Keratinocyte (primary cell): Measurements from ENCODE around the gene SLCO3A1. TPM values are rescaled to one million over a fixed set of nuclear protein-coding genes. Genes with fewer than 3 reads are reported as not detected.

Experiments
- DNase-seq: peaks from one replicate; pipeline ENCODE4 v3.0.0-alpha.2; 2011; ENCODE audit warnings: low read depth, missing footprints, low spot score
- FAIRE-seq: peaks from 2 replicates; lab custom pipeline; 2011; peaks lifted over from hg19 to GRCh38; lab: Jason Lieb, UNC
- H2AFZ ChIP-seq: 2 replicates; pipeline ENCODE4 v1.6.0; 2012; ENCODE audit warnings: low read length, control low read depth, inconsistent platforms; ENCODE audit not compliant: control insufficient read depth
- H3K27ac ChIP-seq: 2 replicates; pipeline ENCODE4 v1.5.1; 2011; ENCODE audit warnings: low read length; ENCODE audit not compliant: control insufficient read depth, insufficient read depth
- H3K27me3 ChIP-seq: 3 replicates; pipeline ENCODE4 v1.6.0; 2011; ENCODE audit warnings: low read length; ENCODE audit not compliant: control insufficient read depth, insufficient read depth; ENCODE audit errors: extremely low read depth
- H3K36me3 ChIP-seq, 2 experiments: 2 replicates in 1 of 2; 3 replicates in 1 of 2; pipeline ENCODE4 v1.5.1; 2011; ENCODE audit warnings: low read length in 2 of 2, mild to moderate bottlenecking in 1 of 2; ENCODE audit not compliant: control insufficient read depth in 2 of 2, insufficient read depth in 2 of 2; ENCODE audit errors: extremely low read depth in 1 of 2
- H3K4me1 ChIP-seq: 3 replicates; pipeline ENCODE4 v1.5.1; 2011; ENCODE audit warnings: low read length; ENCODE audit not compliant: control insufficient read depth, insufficient read depth; ENCODE audit errors: extremely low read depth
- H3K4me2 ChIP-seq: 3 replicates; pipeline ENCODE4 v1.6.0; 2011; ENCODE audit warnings: low read depth, low read length; ENCODE audit not compliant: control insufficient read depth, insufficient read depth; ENCODE audit errors: extremely low read depth
- H3K4me3 ChIP-seq, 3 experiments: fragments of 200-600 bp in 1 of 3; sonication (generic) in 1 of 3; 2 replicates in 2 of 3; 3 replicates in 1 of 3; pipeline ENCODE4 v1.5.1; 2011 to 2016; ENCODE audit warnings: low read length in 3 of 3, mild to moderate bottlenecking in 3 of 3, control low read depth in 2 of 3, inconsistent platforms in 1 of 3, low read depth in 1 of 3, mixed read lengths in 1 of 3, mixed run types in 1 of 3, moderate library complexity in 1 of 3; ENCODE audit not compliant: control insufficient read depth in 2 of 3, insufficient read depth in 2 of 3; ENCODE audit errors: extremely low read depth in 1 of 3
- H3K79me2 ChIP-seq: 2 replicates; pipeline ENCODE4 v1.6.0; 2012; ENCODE audit warnings: low read length; ENCODE audit not compliant: control insufficient read depth, insufficient read depth
- H3K9ac ChIP-seq: 3 replicates; pipeline ENCODE4 v1.6.0; 2011; ENCODE audit warnings: low read length; ENCODE audit not compliant: control insufficient read depth, insufficient read depth; ENCODE audit errors: extremely low read depth
- H3K9me1 ChIP-seq: 3 replicates; pipeline ENCODE4 v1.6.0; 2011; ENCODE audit warnings: low read length; ENCODE audit not compliant: control insufficient read depth, insufficient read depth; ENCODE audit errors: extremely low read depth
- H3K9me3 ChIP-seq: 2 replicates; pipeline ENCODE4 v1.5.1; 2012; ENCODE audit warnings: low read depth, low read length; ENCODE audit not compliant: control insufficient read depth
- H4K20me1 ChIP-seq: 3 replicates; pipeline ENCODE4 v1.6.0; 2011; ENCODE audit warnings: low read length; ENCODE audit not compliant: control insufficient read depth, insufficient read depth; ENCODE audit errors: extremely low read depth
- EZH2 ChIP-seq: IDR thresholded peaks from one replicate; pipeline ENCODE4 v1.6.1; 2012; ENCODE audit warnings: inconsistent platforms, mild to moderate bottlenecking, low read length, moderate library complexity
- dilution Hi-C: fragments of 300-500 bp; cut with MboI; formaldehyde crosslinking; loops from one replicate; pipeline ENCODE4 v1.7.0; 2020; ENCODE audit warnings: low sequenced_read_pairs; ENCODE audit not compliant: extremely low pct_ligation_motif_present
- polyA plus RNA-seq, 5 experiments: library from polyadenylated mRNA; depleted of rRNA in 3 of 5; stranded (reverse) in 3 of 5; stranded (forward) in 1 of 5; unstranded in 1 of 5; fragments of >200 nt; gene quantifications; 1 replicate in 1 of 5; 2 replicates in 3 of 5; 3 replicates in 1 of 5; pipeline versions ENCODE4 v1.2.1 to v1.2.3, GENCODE V29; 2011 to 2012; ENCODE audit warnings: missing spikeins in 2 of 5, low read depth in 1 of 5, low replicate concordance in 1 of 5
- TF ChIP-seq, protein P1 (sequence below), 3 experiments: IDR thresholded peaks in 1 of 3; conservative IDR thresholded peaks in 1 of 3; optimal IDR thresholded peaks in 1 of 3; 2 replicates in 2 of 3; 3 replicates in 1 of 3; pipeline versions ENCODE3 to v1.5.1; 2011; ENCODE audit warnings: low read length in 3 of 3, mild to moderate bottlenecking in 3 of 3, moderate library complexity in 2 of 3, control low read depth in 1 of 3, inconsistent platforms in 1 of 3; ENCODE audit not compliant: insufficient read depth in 2 of 3; ENCODE audit errors: extremely low read depth in 1 of 3

SLCO3A1 gene
- polyA plus RNA-seq, 1 donor (not counting 4 experiments of a cell fraction or from before 2014, with no cell fraction given), result 21.3 TPM

- Histone ChIP-seq H3K9ac (no peak overlapping the region), H3K4me2 (no peak overlapping the region), H3K27ac (no peak overlapping the region), H3K4me3 (no peak overlapping the region), H3K9me1 (no peaks in the 10 kb centered on the region), H2AFZ (no peak overlapping the region), H3K9me3 (no peaks in the 10 kb centered on the region), H3K36me3 (no peaks in the 10 kb centered on the region), H4K20me1 (no peaks in the 10 kb centered on the region), H3K79me2 (no peaks in the 10 kb centered on the region), H3K4me1 (no peaks in the 10 kb centered on the region), H3K27me3 (no peaks in the 10 kb centered on the region)
- no peak for TF ChIP-seq EZH2
- TF ChIP-seq, protein P1, sequence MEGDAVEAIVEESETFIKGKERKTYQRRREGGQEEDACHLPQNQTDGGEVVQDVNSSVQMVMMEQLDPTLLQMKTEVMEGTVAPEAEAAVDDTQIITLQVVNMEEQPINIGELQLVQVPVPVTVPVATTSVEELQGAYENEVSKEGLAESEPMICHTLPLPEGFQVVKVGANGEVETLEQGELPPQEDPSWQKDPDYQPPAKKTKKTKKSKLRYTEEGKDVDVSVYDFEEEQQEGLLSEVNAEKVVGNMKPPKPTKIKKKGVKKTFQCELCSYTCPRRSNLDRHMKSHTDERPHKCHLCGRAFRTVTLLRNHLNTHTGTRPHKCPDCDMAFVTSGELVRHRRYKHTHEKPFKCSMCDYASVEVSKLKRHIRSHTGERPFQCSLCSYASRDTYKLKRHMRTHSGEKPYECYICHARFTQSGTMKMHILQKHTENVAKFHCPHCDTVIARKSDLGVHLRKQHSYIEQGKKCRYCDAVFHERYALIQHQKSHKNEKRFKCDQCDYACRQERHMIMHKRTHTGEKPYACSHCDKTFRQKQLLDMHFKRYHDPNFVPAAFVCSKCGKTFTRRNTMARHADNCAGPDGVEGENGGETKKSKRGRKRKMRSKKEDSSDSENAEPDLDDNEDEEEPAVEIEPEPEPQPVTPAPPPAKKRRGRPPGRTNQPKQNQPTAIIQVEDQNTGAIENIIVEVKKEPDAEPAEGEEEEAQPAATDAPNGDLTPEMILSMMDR (optimal IDR thresholded peaks at IDR 0.05 in 1 of 3, IDR thresholded peaks at IDR 0.05 in 1 of 3, conservative IDR thresholded peaks at IDR 0.05 in 1 of 3; ENCODE audit: extremely low read depth in 1 of 3, insufficient read depth in 2 of 3, low read length in 3 of 3), result no peak
- FAIRE-seq, result no peak
- dilution Hi-C loops, result no loop called here
- no peak for DNase-seq
These were observed 317.4 kb downstream of the SLCO3A1 start for GRCh38 chr15:92170897-92171296.

DNA sequence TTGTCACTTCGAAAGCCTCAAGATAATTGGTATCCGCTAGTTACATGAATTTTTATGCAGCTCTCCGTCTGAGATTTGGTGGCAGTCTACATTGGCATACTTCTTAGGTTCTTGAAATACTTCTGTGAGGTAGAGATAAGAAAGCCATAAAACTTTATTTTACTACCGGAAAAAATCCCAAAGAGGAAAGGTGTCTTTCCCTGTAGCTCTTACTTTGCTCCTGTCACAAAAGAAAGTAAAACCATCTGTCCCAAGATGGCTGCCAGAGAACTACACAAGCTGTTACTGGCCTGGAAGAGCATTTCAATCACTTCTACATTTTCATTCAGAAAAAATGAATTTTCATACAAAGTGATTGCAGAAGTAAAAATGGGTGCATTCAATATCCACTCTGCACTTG lies 325.4 kb downstream of the SLCO3A1 start:
- no peak for FAIRE-seq

More for the DNA sequence above, 325.4 kb downstream of the SLCO3A1 start:
- no peaks in the 10 kb centered on the region for H3K36me3 ChIP-seq
- H3K4me3 ChIP-seq, result no peak overlapping the region
- H3K9ac ChIP-seq, result no peak overlapping the region
- no peaks in the 10 kb centered on the region for H3K9me3 ChIP-seq
- H3K27me3 ChIP-seq, result no peaks in the 10 kb centered on the region
- dilution Hi-C loops, result no loop called here
- no peak overlapping the region for H2AFZ ChIP-seq
- no peaks in the 10 kb centered on the region for H3K9me1 ChIP-seq
- no peaks in the 10 kb centered on the region for H3K79me2 ChIP-seq
- H3K27ac ChIP-seq, result no peak overlapping the region
- no peaks in the 10 kb centered on the region for H3K4me1 ChIP-seq
- no peak overlapping the region for H3K4me2 ChIP-seq
- no peak for DNase-seq
- H4K20me1 ChIP-seq, result no peaks in the 10 kb centered on the region
- no peak for TF ChIP-seq EZH2
- TF ChIP-seq, protein P1 (optimal IDR thresholded peaks at IDR 0.05 in 1 of 3, IDR thresholded peaks at IDR 0.05 in 1 of 3, conservative IDR thresholded peaks at IDR 0.05 in 1 of 3; ENCODE audit: extremely low read depth in 1 of 3, insufficient read depth in 2 of 3, low read length in 3 of 3), result no peak
